Measurements from ENCODE around the gene NECAP2. TPM values are rescaled to one million over a fixed set of nuclear protein-coding genes. Genes with fewer than 3 reads are reported as not detected.

Gene NECAP2, protein sequence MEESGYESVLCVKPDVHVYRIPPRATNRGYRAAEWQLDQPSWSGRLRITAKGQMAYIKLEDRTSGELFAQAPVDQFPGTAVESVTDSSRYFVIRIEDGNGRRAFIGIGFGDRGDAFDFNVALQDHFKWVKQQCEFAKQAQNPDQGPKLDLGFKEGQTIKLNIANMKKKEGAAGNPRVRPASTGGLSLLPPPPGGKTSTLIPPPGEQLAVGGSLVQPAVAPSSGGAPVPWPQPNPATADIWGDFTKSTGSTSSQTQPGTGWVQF
- polyA plus RNA-seq: 10 to 100 TPM; 26.3 to 32.5 TPM

DNA sequence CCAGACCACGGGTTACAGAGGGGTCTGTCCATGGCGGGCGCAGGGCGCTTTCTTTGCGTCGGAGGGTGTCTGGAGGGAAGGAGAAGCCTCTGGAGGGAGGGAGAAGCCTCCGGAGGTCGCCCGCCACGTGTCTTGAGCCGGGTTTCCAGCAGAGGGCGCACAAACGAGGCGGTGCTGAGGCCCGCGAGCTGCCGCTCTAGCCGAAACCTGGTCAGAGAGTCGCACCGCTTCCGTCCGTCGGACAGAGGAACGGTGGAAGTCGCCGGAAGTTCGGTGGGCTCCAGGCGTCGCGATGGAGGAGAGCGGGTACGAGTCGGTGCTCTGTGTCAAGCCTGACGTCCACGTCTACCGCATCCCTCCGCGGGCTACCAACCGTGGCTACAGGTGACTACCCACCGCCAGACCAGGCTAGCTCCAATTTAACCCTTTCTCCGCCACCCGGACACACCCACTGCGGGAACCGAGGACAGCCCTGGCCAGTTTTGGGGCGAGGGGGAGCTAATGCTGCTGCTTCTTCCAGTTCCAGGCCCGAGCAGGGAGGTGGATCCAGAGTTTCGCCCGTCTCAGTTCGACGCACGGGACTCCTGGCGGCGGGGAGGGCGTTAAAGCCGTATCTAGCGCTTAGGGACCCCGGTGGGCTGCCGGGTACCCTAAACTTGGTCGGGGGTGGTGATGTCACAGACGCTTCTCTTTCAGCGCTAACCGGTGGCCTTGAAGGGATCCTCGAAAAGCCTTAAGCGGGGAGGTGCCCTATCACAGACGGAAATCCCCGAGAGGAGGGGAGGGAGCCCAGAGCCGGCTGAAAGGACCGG is at the start of gene NECAP2:
Gene NECAP2, plus strand, starts transcription at position 255 of the 812 bp plus-strand sequence. Its CDS starts 38 bp downstream, at position 293.
- Histone ChIP-seq H3K27ac (ENCODE audit: low read depth in 2 of 2, low read length in 1 of 2) (peak within 1 kb of the TSS; percentile 86 to 91), H3K4me1 (ENCODE audit: control insufficient read depth in 2 of 2, insufficient read depth in 2 of 2, low read length in 1 of 2) (peaks cover 0 to 6% of the 10 kb centered on the region in 2 donors), H3K9me3 (ENCODE audit: control insufficient read depth in 2 of 2, insufficient read depth in 1 of 2, low read depth in 1 of 2, low read length in 1 of 2) (no peaks in the 10 kb centered on the region), H3K36me3 (ENCODE audit: control insufficient read depth in 2 of 2, insufficient read depth in 2 of 2, low read length in 1 of 2) (peaks cover 0 to 13% of the 10 kb centered on the region in 2 donors), H3K4me3 (ENCODE audit: low read depth in 1 of 2, low read length in 2 of 2) (peak within 1 kb of the TSS; percentile 92 to 94), H3K27me3 (ENCODE audit: control insufficient read depth in 1 of 2, insufficient read depth in 2 of 2, low read length in 2 of 2) (no peaks in the 10 kb centered on the region)
- WGBS, 2 donors: 0% methylated on average over 64 to 68 of the region's 68 CpGs

DNA sequence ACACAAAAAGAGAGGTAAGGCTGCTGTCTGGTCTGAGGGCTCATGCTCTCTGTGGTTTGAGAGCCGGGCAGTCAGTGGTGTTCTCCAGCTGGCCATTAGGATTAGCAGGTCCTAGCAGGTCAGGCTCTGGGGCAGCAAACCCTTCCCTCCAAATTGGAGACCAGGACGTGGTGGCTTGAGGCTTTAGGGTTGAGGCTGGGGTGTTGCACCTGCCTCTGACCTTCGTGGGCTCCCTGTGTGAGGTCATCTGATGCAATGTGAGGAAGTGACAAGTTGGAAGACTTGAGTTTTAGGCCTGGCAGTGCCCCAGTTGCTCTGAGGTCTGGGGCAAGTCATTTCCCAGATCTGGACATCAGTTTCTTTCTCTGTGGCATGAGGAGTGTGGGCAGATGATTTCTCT is 49.1 kb upstream of the NECAP2 start:
- H3K36me3 ChIP-seq (ENCODE audit: control insufficient read depth in 2 of 2, insufficient read depth in 2 of 2, low read length in 1 of 2): peaks cover 19 to 20% of the 10 kb centered on the region in 2 donors
- H3K4me1 ChIP-seq (ENCODE audit: control insufficient read depth in 2 of 2, insufficient read depth in 2 of 2, low read length in 1 of 2): peaks cover 13 to 14% of the 10 kb centered on the region in 2 donors
- H3K27me3 ChIP-seq (ENCODE audit: control insufficient read depth in 1 of 2, insufficient read depth in 2 of 2, low read length in 2 of 2): no peaks in the 10 kb centered on the region
- WGBS, 2 donors: 68 to 69% methylated on average over 3 of the region's 3 CpGs
- no peaks in the 10 kb centered on the region for H3K9me3 ChIP-seq (ENCODE audit: control insufficient read depth in 2 of 2, insufficient read depth in 1 of 2, low read depth in 1 of 2, low read length in 1 of 2)
- no peak overlapping the region for H3K4me3 ChIP-seq (ENCODE audit: low read depth in 1 of 2, low read length in 2 of 2)
- H3K27ac ChIP-seq (ENCODE audit: low read depth in 2 of 2, low read length in 1 of 2): no peak overlapping the region

DNA sequence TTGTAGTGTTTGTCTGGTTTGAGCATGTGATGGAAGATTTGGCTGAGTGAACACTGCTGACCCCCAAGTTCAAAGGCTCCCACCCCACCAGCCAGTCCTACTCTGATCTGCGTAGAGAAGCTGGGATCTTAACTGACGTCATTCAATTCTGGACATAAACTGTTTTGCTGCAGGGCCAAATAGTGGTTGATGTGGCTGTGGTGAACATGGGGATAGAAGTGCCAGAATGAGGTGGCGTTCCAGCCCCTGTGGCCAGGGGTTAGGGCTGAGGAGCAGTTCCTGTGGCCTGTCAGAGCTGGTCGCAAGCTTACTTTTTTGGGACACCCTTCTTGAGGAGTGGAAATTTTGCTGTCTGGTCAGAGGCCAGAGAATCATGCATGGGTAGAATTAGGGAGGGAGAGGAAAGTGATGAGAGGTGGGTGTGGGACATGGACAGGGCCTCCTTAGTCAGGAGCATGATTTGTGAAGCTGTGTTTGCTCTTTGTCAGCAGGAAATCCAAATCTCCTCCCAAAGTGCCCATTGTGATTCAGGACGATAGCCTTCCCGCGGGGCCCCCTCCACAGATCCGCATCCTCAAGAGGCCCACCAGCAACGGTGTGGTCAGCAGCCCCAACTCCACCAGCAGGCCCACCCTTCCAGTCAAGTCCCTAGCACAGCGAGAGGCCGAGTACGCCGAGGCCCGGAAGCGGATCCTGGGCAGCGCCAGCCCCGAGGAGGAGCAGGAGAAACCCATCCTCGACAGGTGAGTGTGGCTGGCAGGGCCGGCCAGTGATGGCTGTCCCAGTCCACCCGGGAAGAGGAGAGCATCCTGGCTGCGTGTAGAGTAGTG is 47.6 kb upstream of the NECAP2 start:
- Histone ChIP-seq H3K27ac (ENCODE audit: low read depth in 2 of 2, low read length in 1 of 2) (no peak overlapping the region), H3K27me3 (ENCODE audit: control insufficient read depth in 1 of 2, insufficient read depth in 2 of 2, low read length in 2 of 2) (no peaks in the 10 kb centered on the region), H3K4me1 (ENCODE audit: control insufficient read depth in 2 of 2, insufficient read depth in 2 of 2, low read length in 1 of 2) (peaks cover 6 to 16% of the 10 kb centered on the region in 2 donors), H3K9me3 (ENCODE audit: control insufficient read depth in 2 of 2, insufficient read depth in 1 of 2, low read depth in 1 of 2, low read length in 1 of 2) (no peaks in the 10 kb centered on the region), H3K36me3 (ENCODE audit: control insufficient read depth in 2 of 2, insufficient read depth in 2 of 2, low read length in 1 of 2) (peaks cover 19 to 23% of the 10 kb centered on the region in 2 donors), H3K4me3 (ENCODE audit: low read depth in 1 of 2, low read length in 2 of 2) (no peak overlapping the region)
- WGBS, 2 donors: 77 to 79% methylated on average over 21 of the region's 21 CpGs

- Histone ChIP-seq H3K4me1 (ENCODE audit: control insufficient read depth in 2 of 2, insufficient read depth in 2 of 2, low read length in 1 of 2) (peaks cover 6 to 16% of the 10 kb centered on the region in 2 donors), H3K36me3 (ENCODE audit: control insufficient read depth in 2 of 2, insufficient read depth in 2 of 2, low read length in 1 of 2) (peaks cover 19 to 26% of the 10 kb centered on the region in 2 donors), H3K27ac (ENCODE audit: low read depth in 2 of 2, low read length in 1 of 2) (no peak overlapping the region), H3K9me3 (ENCODE audit: control insufficient read depth in 2 of 2, insufficient read depth in 1 of 2, low read depth in 1 of 2, low read length in 1 of 2) (no peaks in the 10 kb centered on the region), H3K27me3 (ENCODE audit: control insufficient read depth in 1 of 2, insufficient read depth in 2 of 2, low read length in 2 of 2) (no peaks in the 10 kb centered on the region), H3K4me3 (ENCODE audit: low read depth in 1 of 2, low read length in 2 of 2) (no peak overlapping the region)
- 77 to 79% methylated on average over 10 of the region's 10 CpGs for WGBS, 2 donors
These were observed 46.7 kb upstream of the NECAP2 start for GRCh38 chr1:16393570-16394521.

GRCh38 chr1:16394977-16395376 is 45.5 kb upstream of the NECAP2 start:
- Histone ChIP-seq H3K9me3 (ENCODE audit: control insufficient read depth in 2 of 2, insufficient read depth in 1 of 2, low read depth in 1 of 2, low read length in 1 of 2) (no peaks in the 10 kb centered on the region), H3K27me3 (ENCODE audit: control insufficient read depth in 1 of 2, insufficient read depth in 2 of 2, low read length in 2 of 2) (no peaks in the 10 kb centered on the region), H3K36me3 (ENCODE audit: control insufficient read depth in 2 of 2, insufficient read depth in 2 of 2, low read length in 1 of 2) (peaks cover 23 to 26% of the 10 kb centered on the region in 2 donors), H3K4me1 (ENCODE audit: control insufficient read depth in 2 of 2, insufficient read depth in 2 of 2, low read length in 1 of 2) (peaks cover 6 to 16% of the 10 kb centered on the region in 2 donors), H3K27ac (ENCODE audit: low read depth in 2 of 2, low read length in 1 of 2) (no peak overlapping the region), H3K4me3 (ENCODE audit: low read depth in 1 of 2, low read length in 2 of 2) (no peak overlapping the region)
- WGBS, 2 donors: 89 to 92% methylated on average over 13 of the region's 13 CpGs

- Histone ChIP-seq H3K27ac (ENCODE audit: low read depth in 2 of 2, low read length in 1 of 2) (peak overlapping the region; percentile 60 to 65), H3K36me3 (ENCODE audit: control insufficient read depth in 2 of 2, insufficient read depth in 2 of 2, low read length in 1 of 2) (peaks cover 20 to 26% of the 10 kb centered on the region in 2 donors), H3K9me3 (ENCODE audit: control insufficient read depth in 2 of 2, insufficient read depth in 1 of 2, low read depth in 1 of 2, low read length in 1 of 2) (no peaks in the 10 kb centered on the region), H3K4me1 (ENCODE audit: control insufficient read depth in 2 of 2, insufficient read depth in 2 of 2, low read length in 1 of 2) (peaks cover 0 to 9% of the 10 kb centered on the region in 2 donors), H3K4me3 (ENCODE audit: low read depth in 1 of 2, low read length in 2 of 2) (no peak overlapping the region), H3K27me3 (ENCODE audit: control insufficient read depth in 1 of 2, insufficient read depth in 2 of 2, low read length in 2 of 2) (no peaks in the 10 kb centered on the region)
- 38 to 63% methylated on average over 7 of the region's 7 CpGs for WGBS, 2 donors
These were observed 43.9 kb upstream of the NECAP2 start for GRCh38 chr1:16396591-16396990.

- 55 to 59% methylated on average over 5 of the region's 5 CpGs for WGBS, 2 donors
These were observed 43.4 kb upstream of the NECAP2 start for GRCh38 chr1:16397120-16397519.

DNA sequence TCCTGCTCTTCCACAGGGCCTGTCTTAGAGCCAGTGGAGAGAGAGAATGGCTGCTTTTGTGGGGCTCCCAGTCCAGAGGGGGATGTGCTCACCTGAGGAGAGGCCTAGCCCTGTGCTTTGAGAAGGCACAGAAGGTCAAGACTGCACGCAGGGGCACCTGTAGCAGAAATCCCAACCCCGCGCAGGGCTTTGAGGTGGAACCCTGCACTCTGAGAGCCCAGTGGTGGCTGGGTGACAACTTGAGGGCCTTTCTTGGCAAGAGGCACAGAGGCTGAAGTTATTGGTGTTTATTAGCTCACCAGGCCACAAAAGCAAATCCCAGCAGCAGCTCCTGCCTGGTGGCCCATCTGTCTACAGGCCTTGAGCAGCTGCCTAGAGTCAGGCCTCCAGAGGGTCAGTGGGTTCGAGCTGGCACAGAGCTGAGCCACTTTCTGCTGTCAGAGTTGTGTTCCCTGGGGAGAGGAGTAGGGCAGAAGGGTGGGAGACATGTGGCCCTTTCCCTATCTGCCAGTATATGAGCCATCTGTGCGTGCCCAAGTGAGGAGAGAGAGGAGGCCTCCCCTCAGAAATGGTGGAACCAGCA is 42.1 kb upstream of the NECAP2 start:
- Histone ChIP-seq H3K27ac (ENCODE audit: low read depth in 2 of 2, low read length in 1 of 2) (no peak overlapping the region), H3K4me3 (ENCODE audit: low read depth in 1 of 2, low read length in 2 of 2) (no peak overlapping the region), H3K4me1 (ENCODE audit: control insufficient read depth in 2 of 2, insufficient read depth in 2 of 2, low read length in 1 of 2) (peaks cover 0 to 9% of the 10 kb centered on the region in 2 donors), H3K9me3 (ENCODE audit: control insufficient read depth in 2 of 2, insufficient read depth in 1 of 2, low read depth in 1 of 2, low read length in 1 of 2) (no peaks in the 10 kb centered on the region), H3K36me3 (ENCODE audit: control insufficient read depth in 2 of 2, insufficient read depth in 2 of 2, low read length in 1 of 2) (peaks cover 16 to 23% of the 10 kb centered on the region in 2 donors), H3K27me3 (ENCODE audit: control insufficient read depth in 1 of 2, insufficient read depth in 2 of 2, low read length in 2 of 2) (no peaks in the 10 kb centered on the region)
- 93 to 94% methylated on average over 5 of the region's 5 CpGs for WGBS, 2 donors

More at GRCh38 chr1:16397120-16397519, 43.4 kb upstream of the NECAP2 start:
- no peaks in the 10 kb centered on the region for H3K9me3 ChIP-seq (ENCODE audit: control insufficient read depth in 2 of 2, insufficient read depth in 1 of 2, low read depth in 1 of 2, low read length in 1 of 2)
- H3K4me3 ChIP-seq (ENCODE audit: low read depth in 1 of 2, low read length in 2 of 2): no peak overlapping the region
- peaks cover 0 to 9% of the 10 kb centered on the region in 2 donors for H3K4me1 ChIP-seq (ENCODE audit: control insufficient read depth in 2 of 2, insufficient read depth in 2 of 2, low read length in 1 of 2)
- peak overlapping the region in 1 of 2 donors; percentile 26 for H3K27ac ChIP-seq (ENCODE audit: low read depth in 2 of 2, low read length in 1 of 2)
- peaks cover 20 to 26% of the 10 kb centered on the region in 2 donors for H3K36me3 ChIP-seq (ENCODE audit: control insufficient read depth in 2 of 2, insufficient read depth in 2 of 2, low read length in 1 of 2)
- no peaks in the 10 kb centered on the region for H3K27me3 ChIP-seq (ENCODE audit: control insufficient read depth in 1 of 2, insufficient read depth in 2 of 2, low read length in 2 of 2)
